ENCODE data around the gene RXRA.

Gene RXRA

GRCh38 chr9:134301387-134302129 is 24.7 kb upstream of the RXRA start:
- H2AFZ ChIP-seq (ENCODE audit: low read depth, low read length) = no peak overlapping the region
- ATAC-seq (ENCODE audit: insufficient read depth, low read depth) = no peak

GRCh38 chr9:134302130-134302817 is 24.0 kb upstream of the RXRA start:
- Histone ChIP-seq H3K36me3 (ENCODE audit: insufficient read depth, low read length) (no peaks in the 10 kb centered on the region), H2AFZ (ENCODE audit: low read depth, low read length) (no peak overlapping the region), H3K4me1 (ENCODE audit: insufficient read depth, low read length) (no peaks in the 10 kb centered on the region), H3K4me2 (ENCODE audit: insufficient read depth, low read length) (no peak overlapping the region), H3K9me3 (ENCODE audit: insufficient read depth, low read length, severe bottlenecking) (no peaks in the 10 kb centered on the region), H3K27me3 (ENCODE audit: insufficient read depth, low read length, poor library complexity) (no peaks in the 10 kb centered on the region), H3K27ac (ENCODE audit: low read length) (no peak overlapping the region), H3K79me2 (ENCODE audit: insufficient read depth, low read length) (no peaks in the 10 kb centered on the region), H3K4me3 (ENCODE audit: low read depth in 1 of 2, low read length in 2 of 2) (no peak overlapping the region), H3K9ac (ENCODE audit: low read depth, low read length) (no peak overlapping the region), H4K20me1 (ENCODE audit: insufficient read depth, low read length) (no peaks in the 10 kb centered on the region)
- ATAC-seq (ENCODE audit: insufficient read depth, low read depth) = no peak
- DNase-seq = no peak
- TF ChIP-seq, protein P1, sequence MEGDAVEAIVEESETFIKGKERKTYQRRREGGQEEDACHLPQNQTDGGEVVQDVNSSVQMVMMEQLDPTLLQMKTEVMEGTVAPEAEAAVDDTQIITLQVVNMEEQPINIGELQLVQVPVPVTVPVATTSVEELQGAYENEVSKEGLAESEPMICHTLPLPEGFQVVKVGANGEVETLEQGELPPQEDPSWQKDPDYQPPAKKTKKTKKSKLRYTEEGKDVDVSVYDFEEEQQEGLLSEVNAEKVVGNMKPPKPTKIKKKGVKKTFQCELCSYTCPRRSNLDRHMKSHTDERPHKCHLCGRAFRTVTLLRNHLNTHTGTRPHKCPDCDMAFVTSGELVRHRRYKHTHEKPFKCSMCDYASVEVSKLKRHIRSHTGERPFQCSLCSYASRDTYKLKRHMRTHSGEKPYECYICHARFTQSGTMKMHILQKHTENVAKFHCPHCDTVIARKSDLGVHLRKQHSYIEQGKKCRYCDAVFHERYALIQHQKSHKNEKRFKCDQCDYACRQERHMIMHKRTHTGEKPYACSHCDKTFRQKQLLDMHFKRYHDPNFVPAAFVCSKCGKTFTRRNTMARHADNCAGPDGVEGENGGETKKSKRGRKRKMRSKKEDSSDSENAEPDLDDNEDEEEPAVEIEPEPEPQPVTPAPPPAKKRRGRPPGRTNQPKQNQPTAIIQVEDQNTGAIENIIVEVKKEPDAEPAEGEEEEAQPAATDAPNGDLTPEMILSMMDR (IDR thresholded peaks at IDR 0.05; ENCODE audit: borderline replicate concordance, extremely low read depth, low read length, poor library complexity, severe bottlenecking) = no peak
- TF ChIP-seq EZH2 (IDR thresholded peaks at IDR 0.05; ENCODE audit: borderline replicate concordance, low read depth, low read length, severe bottlenecking) = no peak

More at GRCh38 chr9:134301387-134302129, 24.7 kb upstream of the RXRA start:
- Histone ChIP-seq H3K36me3 (ENCODE audit: insufficient read depth, low read length) (no peaks in the 10 kb centered on the region), H3K9me3 (ENCODE audit: insufficient read depth, low read length, severe bottlenecking) (no peaks in the 10 kb centered on the region), H3K4me1 (ENCODE audit: insufficient read depth, low read length) (no peaks in the 10 kb centered on the region), H3K27ac (ENCODE audit: low read length) (no peak overlapping the region), H3K9ac (ENCODE audit: low read depth, low read length) (no peak overlapping the region), H3K79me2 (ENCODE audit: insufficient read depth, low read length) (no peaks in the 10 kb centered on the region), H3K4me2 (ENCODE audit: insufficient read depth, low read length) (no peak overlapping the region), H4K20me1 (ENCODE audit: insufficient read depth, low read length) (no peaks in the 10 kb centered on the region), H3K4me3 (ENCODE audit: low read depth in 1 of 2, low read length in 2 of 2) (no peak overlapping the region), H3K27me3 (ENCODE audit: insufficient read depth, low read length, poor library complexity) (no peaks in the 10 kb centered on the region)
- no peak for DNase-seq
- TF ChIP-seq, protein P1 (IDR thresholded peaks at IDR 0.05; ENCODE audit: borderline replicate concordance, extremely low read depth, low read length, poor library complexity, severe bottlenecking) = no peak
- TF ChIP-seq EZH2 (IDR thresholded peaks at IDR 0.05; ENCODE audit: borderline replicate concordance, low read depth, low read length, severe bottlenecking) = no peak

DNA sequence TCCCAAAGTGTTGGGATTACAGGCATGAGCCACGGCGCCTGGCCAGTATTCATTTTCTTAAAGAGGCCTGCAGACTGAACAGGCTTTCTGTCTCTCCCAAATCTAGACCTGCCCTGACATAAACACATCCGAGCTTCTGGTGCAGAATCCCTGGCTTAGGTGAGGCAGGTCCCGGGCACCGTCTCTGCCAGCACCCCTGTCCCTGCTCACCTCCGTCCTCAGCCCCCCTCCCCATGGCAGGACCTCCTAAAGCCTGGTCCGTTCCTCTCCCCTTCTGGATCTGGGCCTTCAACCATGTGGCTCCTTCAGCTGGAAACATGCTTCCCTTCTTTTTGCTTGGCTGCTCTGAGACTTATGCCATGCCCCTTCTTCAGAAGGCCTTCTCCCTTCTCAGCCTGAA is 22.7 kb upstream of the RXRA start:
- no peak overlapping the region for H3K4me3 ChIP-seq (ENCODE audit: low read depth in 1 of 2, low read length in 2 of 2)
- H3K4me1 ChIP-seq (ENCODE audit: insufficient read depth, low read length) = no peaks in the 10 kb centered on the region
- no peak overlapping the region for H2AFZ ChIP-seq (ENCODE audit: low read depth, low read length)
- no peaks in the 10 kb centered on the region for H4K20me1 ChIP-seq (ENCODE audit: insufficient read depth, low read length)
- TF ChIP-seq, protein P1 (IDR thresholded peaks at IDR 0.05; ENCODE audit: borderline replicate concordance, extremely low read depth, low read length, poor library complexity, severe bottlenecking) = no peak
- TF ChIP-seq EZH2 (IDR thresholded peaks at IDR 0.05; ENCODE audit: borderline replicate concordance, low read depth, low read length, severe bottlenecking) = no peak
- no peak overlapping the region for H3K4me2 ChIP-seq (ENCODE audit: insufficient read depth, low read length)
- no peak overlapping the region for H3K27ac ChIP-seq (ENCODE audit: low read length)
- no peaks in the 10 kb centered on the region for H3K9me3 ChIP-seq (ENCODE audit: insufficient read depth, low read length, severe bottlenecking)
- H3K9ac ChIP-seq (ENCODE audit: low read depth, low read length) = no peak overlapping the region
- H3K36me3 ChIP-seq (ENCODE audit: insufficient read depth, low read length) = no peaks in the 10 kb centered on the region
- no peak for DNase-seq
- ATAC-seq (ENCODE audit: insufficient read depth, low read depth) = no peak
- H3K79me2 ChIP-seq (ENCODE audit: insufficient read depth, low read length) = no peaks in the 10 kb centered on the region
- no peaks in the 10 kb centered on the region for H3K27me3 ChIP-seq (ENCODE audit: insufficient read depth, low read length, poor library complexity)
